Stromal cell of bone marrow (primary cell): Measurements from ENCODE around the gene ZCCHC12.

Experiments used
- DNase-seq: peaks from one replicate; pipeline ENCODE4 v3.0.0-alpha.2; 2012; ENCODE audit warnings: low read depth

ZCCHC12 gene

GRCh38 chrX:118867251-118867650 is 43.6 kb downstream of the ZCCHC12 start:
- DNase-seq = no peak

- peak; percentile 46 for DNase-seq
Measured at GRCh38 chrX:118872102-118872566, 48.5 kb downstream of the ZCCHC12 start.
